ENCODE results near the gene ACAP3. TPM values are rescaled to one million over a fixed set of nuclear protein-coding genes. Genes with fewer than 3 reads are reported as not detected.

The ACAP3 gene
- total RNA-seq, 4 donors from 2014 or later: 18.4 to 31.9 (median 25.8) TPM

DNA sequence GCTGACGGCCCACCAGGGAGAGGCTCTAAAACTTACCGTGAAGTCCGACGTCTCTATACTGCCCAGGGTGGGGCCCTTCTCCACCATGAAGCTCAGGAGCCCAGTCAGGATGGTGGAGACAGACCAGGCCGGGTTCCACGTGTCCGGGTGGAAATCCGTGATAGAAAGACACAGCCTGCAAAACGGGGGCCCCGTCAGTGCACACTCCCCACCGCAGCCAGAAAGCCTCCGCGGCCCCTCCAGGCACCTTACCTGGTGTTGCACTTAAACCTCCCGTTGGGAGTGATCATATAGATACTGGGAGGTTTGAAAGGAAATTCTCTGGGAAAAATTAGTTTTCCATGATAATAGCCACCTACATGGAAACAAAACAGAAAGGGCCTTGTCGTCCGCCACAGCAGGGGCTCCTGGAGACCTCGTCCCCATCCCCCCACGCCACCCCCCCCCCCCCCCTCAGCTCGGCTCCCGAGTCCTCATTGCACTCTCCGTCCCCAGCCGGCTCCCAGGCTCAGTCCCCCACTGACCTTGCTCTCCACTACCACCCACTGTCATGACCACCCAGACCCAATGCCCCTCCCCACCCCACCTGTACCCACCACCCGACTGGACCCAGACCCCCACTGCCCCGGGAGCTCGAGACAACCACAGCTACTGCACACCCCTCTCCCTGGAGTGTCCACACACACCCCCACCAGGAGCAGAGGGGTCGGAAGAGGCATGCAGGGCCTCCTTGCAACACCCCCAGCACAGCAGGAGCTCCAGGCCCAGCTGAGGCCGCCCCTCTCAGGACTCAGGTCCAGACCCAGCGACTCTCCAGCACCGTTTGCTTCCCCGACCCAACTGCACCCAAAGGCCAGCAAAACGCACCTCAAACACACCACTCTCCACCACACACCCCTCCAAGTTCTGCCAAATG, 50.5 kb downstream of the ACAP3 start:
- DNase-seq (no peak), ATAC-seq (no peak)
- intact Hi-C loops (cut with DNase I; ENCODE audit: low total_unique reads): no loop called here
- Histone ChIP-seq H3K36me3 (peaks cover 0 to 67% of the 10 kb centered on the region in 2 donors), H3K27me3 (no peaks in the 10 kb centered on the region), H3K9me3 (no peaks in the 10 kb centered on the region), H3K4me1 (no peaks in the 10 kb centered on the region), H3K4me3 (no peak overlapping the region), H3K27ac (no peak overlapping the region)
- TF ChIP-seq CTCF (IDR thresholded peaks at IDR 0.05 in 4 of 5, conservative IDR thresholded peaks at IDR 0.05 in 1 of 5): no peak
- TF ChIP-seq POLR2A (IDR thresholded peaks at IDR 0.05): no peak
- in situ Hi-C loops (cut with MboI; ENCODE audit: low sequenced_read_pairs in 4 of 4): loop anchor here in 2 of 4 donors (25.0 kb wide), 2 partner anchors 120 to 145 kb away; partner anchors contain the start of gene C1orf159 (in 1 of the 2)

DNA sequence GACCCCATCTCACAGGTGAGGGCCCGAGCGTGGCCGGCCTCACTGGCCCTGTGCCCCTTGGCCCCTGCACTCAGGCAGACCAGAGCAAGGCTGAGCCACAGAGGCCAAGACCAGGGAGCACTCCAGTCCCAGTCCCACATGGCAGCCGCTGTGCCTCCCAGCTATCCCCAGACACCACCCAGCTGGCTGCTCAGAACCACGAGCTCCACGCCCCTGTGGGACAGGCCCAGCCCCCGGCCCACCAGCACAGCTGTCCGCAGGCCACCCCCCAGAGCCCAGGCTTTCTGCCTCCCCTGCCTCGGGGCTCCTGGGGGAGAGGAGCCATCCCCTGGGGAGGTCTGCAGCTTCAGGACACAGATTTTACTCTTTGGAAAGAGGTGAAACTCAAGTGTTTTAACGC, 52.1 kb downstream of the ACAP3 start:
- in situ Hi-C loops (cut with MboI; ENCODE audit: low sequenced_read_pairs in 4 of 4) (loop anchor here in 2 of 4 donors (25.0 kb wide), 2 partner anchors 118 to 143 kb away; partner anchors contain the start of gene C1orf159 (in 1 of the 2)), intact Hi-C loops (cut with DNase I; ENCODE audit: low total_unique reads) (no loop called here)
- Histone ChIP-seq H3K27ac (no peak overlapping the region), H3K4me1 (no peaks in the 10 kb centered on the region), H3K27me3 (no peaks in the 10 kb centered on the region), H3K9me3 (no peaks in the 10 kb centered on the region), H3K36me3 (peaks cover 0 to 51% of the 10 kb centered on the region in 2 donors), H3K4me3 (no peak overlapping the region)
- DNase-seq (no peak), ATAC-seq (no peak)
- TF ChIP-seq CTCF (IDR thresholded peaks at IDR 0.05 in 4 of 5, conservative IDR thresholded peaks at IDR 0.05 in 1 of 5): no peak

DNA sequence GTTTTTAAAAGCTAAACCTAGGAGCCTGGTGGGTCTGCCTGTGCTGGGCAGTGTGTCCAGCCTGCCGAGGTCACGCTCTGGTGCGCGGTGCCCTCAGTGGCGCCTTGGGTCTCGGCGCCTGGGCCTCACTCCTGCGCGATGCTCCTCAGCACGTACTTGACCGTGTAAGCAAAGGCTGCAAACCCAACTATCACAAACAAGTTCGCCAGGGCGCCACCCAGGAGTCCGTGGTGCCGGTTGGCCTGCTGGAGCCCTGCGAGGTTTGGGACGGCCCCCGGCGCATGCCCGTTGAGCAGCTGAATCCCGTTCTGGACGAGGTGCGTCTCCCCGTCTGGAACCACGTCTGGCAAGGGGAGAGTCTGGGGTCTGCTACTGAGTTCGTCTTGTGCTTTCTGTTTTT, 52.7 kb downstream of the ACAP3 start:
- H3K9me3 ChIP-seq: no peaks in the 10 kb centered on the region
- intact Hi-C loops (cut with DNase I; ENCODE audit: low total_unique reads): no loop called here
- H3K27ac ChIP-seq: no peak overlapping the region
- no peaks in the 10 kb centered on the region for H3K27me3 ChIP-seq
- H3K4me3 ChIP-seq: no peak overlapping the region
- ATAC-seq (no peak), DNase-seq (no peak)
- peaks cover 0 to 46% of the 10 kb centered on the region in 2 donors for H3K36me3 ChIP-seq
- no peak for TF ChIP-seq POLR2A (IDR thresholded peaks at IDR 0.05)
- in situ Hi-C loops (cut with MboI; ENCODE audit: low sequenced_read_pairs in 4 of 4): loop anchor here in 2 of 4 donors (25.0 kb wide), 2 partner anchors 118 to 143 kb away; partner anchors contain the start of gene C1orf159 (in 1 of the 2)
- H3K4me1 ChIP-seq: no peaks in the 10 kb centered on the region

DNA sequence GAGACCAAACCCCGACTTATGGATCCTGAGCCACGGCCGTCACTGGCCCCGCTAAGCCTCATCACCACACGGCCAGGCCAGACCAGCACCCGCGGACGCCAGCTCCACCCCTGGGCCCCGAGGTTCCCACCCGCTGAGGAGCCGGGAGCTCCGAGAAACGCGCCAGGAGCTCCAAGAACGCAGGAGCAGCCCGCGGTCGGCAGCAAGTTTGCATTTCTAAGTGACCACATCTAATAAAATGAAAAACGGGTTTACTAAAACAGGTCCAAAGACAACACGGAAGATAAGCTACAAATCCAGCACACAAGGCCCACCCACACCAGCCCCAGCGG, 53.1 kb downstream of the ACAP3 start:
- H3K36me3 ChIP-seq: peaks cover 0 to 41% of the 10 kb centered on the region in 2 donors
- in situ Hi-C loops (cut with MboI; ENCODE audit: low sequenced_read_pairs in 4 of 4): loop anchor here in 2 of 4 donors (25.0 kb wide), 2 partner anchors 117 to 142 kb away; partner anchors contain the start of gene C1orf159 (in 1 of the 2)

More for the DNA sequence above, 53.1 kb downstream of the ACAP3 start:
- H3K9me3 ChIP-seq: no peaks in the 10 kb centered on the region
- no peak overlapping the region for H3K4me3 ChIP-seq
- TF ChIP-seq CTCF (IDR thresholded peaks at IDR 0.05 in 4 of 5, conservative IDR thresholded peaks at IDR 0.05 in 1 of 5) (no peak), POLR2A (IDR thresholded peaks at IDR 0.05) (no peak)
- no peaks in the 10 kb centered on the region for H3K4me1 ChIP-seq
- intact Hi-C loops (cut with DNase I; ENCODE audit: low total_unique reads): no loop called here
- no peaks in the 10 kb centered on the region for H3K27me3 ChIP-seq
- ATAC-seq (no peak), DNase-seq (no peak)
- no peak overlapping the region for H3K27ac ChIP-seq

Data from gastrocnemius medialis (tissue), 4 donors.